Measurements from ENCODE around the gene CDH13.

CDH13 gene

GRCh38 chr16:83233153-83233552 lies 606.4 kb downstream of the CDH13 start:
- DNase-seq (ENCODE audit: low read depth, low spot score): no peak

- DNase-seq (ENCODE audit: low read depth, low spot score): no peak
Measured at GRCh38 chr16:83238949-83239691, 612.4 kb downstream of the CDH13 start.

DNA sequence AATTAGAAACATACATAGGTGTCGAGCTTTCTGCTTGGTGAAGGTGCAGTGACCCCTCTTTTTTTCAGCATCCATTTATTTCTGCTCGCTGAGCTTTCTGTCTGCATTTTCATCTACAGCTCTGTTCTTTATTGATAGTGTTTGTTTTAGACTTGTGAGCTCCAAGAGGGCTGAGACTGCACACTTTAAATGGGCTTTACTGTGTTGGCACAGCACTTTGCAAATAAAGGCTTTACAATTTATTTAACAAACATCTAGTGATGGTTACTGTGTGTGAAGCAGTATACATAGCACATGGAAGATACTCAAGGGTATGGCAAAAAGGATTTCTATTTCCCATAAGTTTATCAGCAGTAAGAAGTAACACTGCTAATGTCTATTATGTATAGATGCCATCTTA lies 617.3 kb downstream of the CDH13 start:
- DNase-seq (ENCODE audit: low read depth, low spot score): no peak

DNA sequence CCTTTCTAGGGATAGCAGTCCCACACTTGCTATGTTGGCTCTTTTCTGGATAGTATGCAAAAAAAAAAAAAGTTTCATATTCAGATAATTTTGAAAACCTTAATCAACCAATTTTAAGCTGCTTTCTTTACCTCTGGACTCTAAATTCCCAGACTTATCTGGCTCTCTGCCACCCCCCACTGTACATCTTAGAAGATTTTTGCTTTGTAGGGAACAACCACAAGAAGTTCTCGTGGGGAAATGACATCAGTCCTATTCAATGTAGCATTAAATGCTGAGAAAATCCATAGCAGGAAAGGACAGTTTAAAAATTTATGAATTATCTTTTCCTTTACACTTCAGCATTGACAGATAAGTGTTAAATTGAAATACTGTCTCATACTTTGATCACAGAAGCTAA lies 618.3 kb downstream of the CDH13 start:
- DNase-seq (ENCODE audit: low read depth, low spot score): no peak

DNA sequence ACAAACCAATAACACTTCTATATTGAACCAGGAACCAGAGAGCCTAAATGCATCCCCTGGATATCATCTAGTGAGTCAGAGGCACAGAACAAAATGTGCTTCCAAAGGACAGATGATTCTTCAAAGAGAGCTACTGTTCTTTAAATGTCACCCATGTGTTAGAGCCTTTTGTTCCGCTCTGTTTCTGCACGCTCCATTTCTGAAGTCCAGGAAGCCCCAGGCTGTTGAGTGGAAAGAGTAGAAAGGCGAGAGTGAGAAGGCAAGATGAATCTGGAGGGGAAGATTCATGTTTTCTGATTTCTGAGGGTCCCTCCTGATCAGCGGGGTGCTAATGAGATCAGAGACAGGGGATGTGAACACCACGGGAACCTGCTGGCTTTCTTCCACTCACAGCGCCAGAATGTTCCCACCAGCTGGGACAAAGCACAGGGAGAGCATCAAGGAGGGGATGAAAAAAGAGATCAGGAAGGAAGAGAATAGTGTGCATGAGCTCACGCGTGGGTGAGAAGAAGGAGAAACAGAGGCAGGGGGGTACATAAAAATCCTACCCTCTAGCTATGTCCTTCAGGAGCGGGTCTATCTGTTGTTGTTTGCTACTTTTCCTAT lies 621.1 kb downstream of the CDH13 start:
- DNase-seq (ENCODE audit: low read depth, low spot score): no peak

GRCh38 chr16:83248735-83249463 lies 622.1 kb downstream of the CDH13 start:
- no peak for DNase-seq (ENCODE audit: low read depth, low spot score)

DNA sequence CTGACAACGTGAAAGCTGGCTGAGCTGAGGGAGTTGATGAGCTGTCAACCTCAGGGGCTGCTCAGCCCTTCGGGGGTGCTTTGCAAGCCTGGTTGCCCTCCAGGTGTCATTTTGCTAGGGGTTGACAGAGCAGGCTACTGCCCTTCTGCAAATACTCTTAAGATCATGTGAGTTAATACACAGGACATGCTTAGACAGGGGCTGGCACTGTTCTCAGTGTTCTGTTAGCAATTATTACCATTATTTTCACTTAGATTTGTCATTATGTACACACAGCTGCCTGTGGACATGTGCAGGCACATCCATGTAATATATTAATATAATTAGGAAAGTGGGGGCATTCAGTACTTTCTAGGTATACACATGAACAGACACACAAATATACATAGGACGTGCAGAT lies 626.8 kb downstream of the CDH13 start:
- no peak for DNase-seq (ENCODE audit: low read depth, low spot score)

DNA sequence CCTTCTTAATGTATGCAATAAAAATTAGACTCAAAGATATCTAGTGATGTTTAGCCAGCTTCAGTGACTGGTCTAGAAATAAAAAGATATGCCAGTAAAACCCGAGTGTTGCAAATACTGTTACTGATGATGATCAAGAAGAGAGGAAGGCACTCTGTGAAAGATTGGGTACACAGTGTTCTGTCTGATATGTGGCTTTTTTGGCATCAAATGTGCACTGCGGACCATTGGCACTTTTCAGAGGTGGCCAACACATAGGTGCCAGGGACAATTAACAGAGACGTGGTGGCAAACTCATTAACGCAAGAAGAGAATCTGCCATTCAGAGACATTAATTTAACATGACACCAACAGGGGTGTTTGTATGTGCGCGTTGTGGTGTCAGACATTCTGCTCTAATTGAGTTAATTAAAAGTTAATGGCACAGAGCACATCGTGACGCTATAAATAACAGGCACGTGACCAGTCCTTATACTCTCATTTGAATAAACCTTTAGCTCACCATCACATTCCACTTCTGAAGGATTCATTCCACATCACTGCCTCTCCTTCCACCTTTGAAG lies 631.7 kb downstream of the CDH13 start:
- no peak for DNase-seq (ENCODE audit: low read depth, low spot score)

- DNase-seq (ENCODE audit: low read depth, low spot score): no peak
Measured at GRCh38 chr16:83266848-83267553, 640.2 kb downstream of the CDH13 start.

GRCh38 chr16:83268169-83268568 lies 641.4 kb downstream of the CDH13 start:
- no peak for DNase-seq (ENCODE audit: low read depth, low spot score)

DNA sequence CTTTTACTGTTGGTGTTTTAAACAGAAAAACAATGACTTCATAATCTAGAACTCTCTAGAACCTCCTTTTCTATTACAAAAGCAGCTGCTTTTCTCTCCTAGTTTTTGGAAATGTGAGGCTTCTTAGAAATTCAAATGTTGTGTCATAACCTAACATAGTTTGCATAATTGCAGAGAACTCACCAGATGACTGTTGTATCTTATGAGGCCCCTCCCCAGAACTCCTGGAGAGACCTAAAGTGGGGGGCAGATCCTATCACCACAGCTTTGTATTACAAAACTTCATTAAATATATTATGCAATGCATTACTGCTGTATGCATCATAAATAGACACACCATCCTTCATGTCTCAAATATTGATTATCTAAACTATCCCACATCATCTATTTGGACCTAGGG lies 642.3 kb downstream of the CDH13 start:
- no peak for DNase-seq (ENCODE audit: low read depth, low spot score)

DNA sequence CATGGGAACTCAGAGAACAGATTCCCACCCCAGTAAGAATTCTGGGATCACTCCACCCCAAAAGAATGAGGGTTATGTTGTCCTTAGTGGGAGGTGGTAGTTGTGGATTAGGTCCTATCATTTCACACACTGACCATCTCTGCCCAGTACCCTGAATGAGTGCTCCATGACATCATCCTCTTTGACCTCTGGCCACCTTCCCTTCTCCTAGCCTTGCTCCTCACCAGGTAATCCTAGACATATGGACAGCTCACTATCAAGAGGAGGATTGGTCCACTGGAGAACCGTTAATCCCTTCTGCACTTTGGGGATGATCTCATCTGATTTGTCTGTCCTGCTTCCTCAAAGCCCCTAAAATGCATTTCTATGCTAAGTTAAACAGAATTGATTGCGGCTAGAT lies 642.8 kb downstream of the CDH13 start:
- DNase-seq (ENCODE audit: low read depth, low spot score): no peak

GRCh38 chr16:83270061-83270460 lies 643.3 kb downstream of the CDH13 start:
- no peak for DNase-seq (ENCODE audit: low read depth, low spot score)

GRCh38 chr16:83270640-83271039 lies 643.9 kb downstream of the CDH13 start:
- DNase-seq (ENCODE audit: low read depth, low spot score): no peak

- DNase-seq (ENCODE audit: low read depth, low spot score): no peak
Measured at GRCh38 chr16:83271123-83271522, 644.4 kb downstream of the CDH13 start.

GRCh38 chr16:83271970-83272575 lies 645.3 kb downstream of the CDH13 start:
- no peak for DNase-seq (ENCODE audit: low read depth, low spot score)

DNA sequence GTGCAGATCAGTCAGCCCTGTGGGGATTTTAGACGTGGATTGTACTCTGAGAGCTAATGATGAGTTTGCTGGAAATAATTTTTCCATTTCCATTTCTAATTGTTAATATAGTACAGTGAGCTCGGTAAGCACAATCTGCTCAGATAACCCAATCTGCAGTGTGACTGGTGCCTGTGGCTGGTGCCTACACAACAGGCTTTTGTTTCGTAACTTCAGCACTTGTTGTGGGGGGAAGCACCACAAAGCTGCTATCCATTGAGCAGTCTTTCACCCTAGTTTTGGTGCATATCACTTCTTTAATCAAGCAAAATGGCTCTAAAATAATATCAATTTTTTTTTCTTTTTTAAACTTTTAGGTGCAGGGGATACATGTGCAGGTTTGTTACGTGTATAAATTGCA lies 646.1 kb downstream of the CDH13 start:
- DNase-seq (ENCODE audit: low read depth, low spot score): no peak

DNA sequence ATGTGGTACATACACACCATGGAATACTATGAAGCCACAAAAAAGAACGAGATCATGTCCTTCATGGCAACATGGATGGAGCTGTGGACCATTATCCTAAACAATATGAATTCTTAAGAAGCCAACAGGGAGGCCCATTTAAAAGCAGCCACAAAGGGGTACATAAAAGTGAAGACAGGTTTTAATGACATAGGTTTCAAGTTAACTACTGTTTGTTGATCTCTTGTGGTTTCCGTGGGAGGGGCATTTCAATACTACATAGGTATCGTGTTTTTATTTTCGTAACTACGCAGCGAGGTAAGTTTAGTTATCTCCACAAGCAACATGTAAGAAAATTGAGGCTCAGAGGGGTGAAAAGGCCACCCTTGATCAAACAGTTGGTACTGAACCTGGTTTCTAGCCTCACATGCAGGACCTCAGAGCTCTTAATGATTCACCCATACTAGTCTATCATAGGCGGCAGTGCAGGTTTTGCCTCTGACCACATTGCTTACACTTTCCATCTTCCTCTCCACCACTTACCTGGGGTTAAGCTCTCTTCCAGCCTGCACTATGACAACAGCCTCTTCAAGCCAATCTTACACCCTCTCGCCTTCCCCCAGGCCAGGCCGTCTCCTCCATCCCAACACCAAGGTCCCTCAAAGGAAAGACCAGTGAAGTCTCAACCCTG lies 646.9 kb downstream of the CDH13 start:
- no peak for DNase-seq (ENCODE audit: low read depth, low spot score)

- DNase-seq (ENCODE audit: low read depth, low spot score): no peak
Measured at GRCh38 chr16:83279251-83279650, 652.5 kb downstream of the CDH13 start.

DNA sequence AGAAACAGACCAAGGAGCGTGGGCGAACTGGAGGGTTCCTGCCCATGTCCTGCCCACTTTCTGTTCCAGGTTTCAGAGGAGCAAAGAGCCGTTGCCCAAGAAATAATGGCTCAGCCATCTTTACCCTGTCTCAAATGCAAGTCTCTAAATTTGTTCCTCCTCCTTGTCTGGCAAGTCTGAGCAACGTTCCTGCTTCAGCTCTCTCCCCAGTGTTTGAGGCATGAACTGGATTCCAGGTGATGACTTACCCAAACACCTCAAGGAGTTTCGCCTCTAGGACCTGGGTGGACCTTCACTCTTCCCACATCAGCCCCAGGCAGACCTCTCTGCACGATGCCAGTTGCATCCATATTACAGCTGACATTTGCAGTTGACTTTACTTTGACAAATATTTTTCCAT lies 659.2 kb downstream of the CDH13 start:
- DNase-seq (ENCODE audit: low read depth, low spot score): no peak

DNA sequence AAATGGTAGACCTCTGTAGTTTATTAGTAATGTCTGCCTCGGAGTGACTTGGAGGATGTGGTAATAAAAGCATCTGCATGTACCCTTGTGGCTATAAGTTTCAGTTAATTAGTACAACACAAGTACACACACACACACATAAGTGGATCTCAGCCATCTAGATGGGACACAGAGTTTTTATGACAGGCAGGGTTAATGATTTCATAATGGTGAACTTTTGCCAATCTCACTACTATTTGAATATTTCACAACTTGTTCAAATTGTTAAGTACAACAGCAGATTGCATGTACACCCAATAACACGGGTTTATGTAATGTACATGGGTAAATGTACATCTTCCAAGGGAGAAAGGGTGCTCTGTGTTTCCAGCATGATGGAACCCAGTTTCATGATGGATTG lies 669.7 kb downstream of the CDH13 start:
- no peak for DNase-seq (ENCODE audit: low read depth, low spot score)
